HG03103 (cell line): ENCODE measurements around the gene DCAF8L2.
"Not testable (repeated sequence)": the region's sequence is repeated elsewhere in the genome, so short reads cannot be mapped to it uniquely, and the experiment has no call there.

Source experiments
- ATAC-seq: cut with Tn5 transposase; IDR thresholded peaks from one replicate; pipeline ENCODE4 v1.9.1; 2021; ENCODE audit warnings: low read depth; ENCODE audit not compliant: unreplicated experiment

Gene DCAF8L2

GRCh38 chrX:27675493-27675892 lies 85.3 kb downstream of the DCAF8L2 start:
- ATAC-seq, result no peak

GRCh38 chrX:27679281-27679680 lies 89.1 kb downstream of the DCAF8L2 start:
- no peak for ATAC-seq

GRCh38 chrX:27680726-27681125 lies 90.6 kb downstream of the DCAF8L2 start:
- no peak for ATAC-seq

GRCh38 chrX:27683566-27684208 lies 93.5 kb downstream of the DCAF8L2 start:
- ATAC-seq, result not testable (repeated sequence)

- ATAC-seq, result no peak
Observed at GRCh38 chrX:27694667-27695066, 104.5 kb downstream of the DCAF8L2 start.

- ATAC-seq, result no peak
Observed at GRCh38 chrX:27706526-27706925, 116.4 kb downstream of the DCAF8L2 start.

- no peak for ATAC-seq
Observed at GRCh38 chrX:27715610-27716009, 125.5 kb downstream of the DCAF8L2 start.

- no peak for ATAC-seq
Observed at GRCh38 chrX:27728291-27728690, 138.1 kb downstream of the DCAF8L2 start.

- ATAC-seq, result no peak
Observed at GRCh38 chrX:27731962-27732361, 141.8 kb downstream of the DCAF8L2 start.

GRCh38 chrX:27735914-27736313 lies 145.8 kb downstream of the DCAF8L2 start:
- no peak for ATAC-seq

- no peak for ATAC-seq
Observed at GRCh38 chrX:27740933-27741332, 150.8 kb downstream of the DCAF8L2 start.

- ATAC-seq, result not testable (repeated sequence)
Observed at GRCh38 chrX:27743521-27743920, 153.4 kb downstream of the DCAF8L2 start.

GRCh38 chrX:27746516-27746915 lies 156.4 kb downstream of the DCAF8L2 start:
- ATAC-seq, result no peak

- ATAC-seq, result not testable (repeated sequence)
Observed at GRCh38 chrX:27750298-27750697, 160.2 kb downstream of the DCAF8L2 start.

- no peak for ATAC-seq
Observed at GRCh38 chrX:27751976-27752375, 161.8 kb downstream of the DCAF8L2 start.

- no peak for ATAC-seq
Observed at GRCh38 chrX:27765718-27766117, 175.6 kb downstream of the DCAF8L2 start.

- no peak for ATAC-seq
Observed at GRCh38 chrX:27767387-27767786, 177.2 kb downstream of the DCAF8L2 start.

GRCh38 chrX:27775984-27776383 lies 185.8 kb downstream of the DCAF8L2 start:
- ATAC-seq, result no peak

GRCh38 chrX:27796640-27797257 lies 206.6 kb downstream of the DCAF8L2 start:
- ATAC-seq, result no peak

- ATAC-seq, result no peak
Observed at GRCh38 chrX:27797575-27797974, 207.4 kb downstream of the DCAF8L2 start.
